GM21390 (cell line): ENCODE results near the gene WDR27.

Experiments
- ATAC-seq: cut with Tn5 transposase; IDR thresholded peaks from one replicate; pipeline ENCODE4 v1.9.1; 2021; ENCODE audit not compliant: unreplicated experiment

Gene WDR27

DNA sequence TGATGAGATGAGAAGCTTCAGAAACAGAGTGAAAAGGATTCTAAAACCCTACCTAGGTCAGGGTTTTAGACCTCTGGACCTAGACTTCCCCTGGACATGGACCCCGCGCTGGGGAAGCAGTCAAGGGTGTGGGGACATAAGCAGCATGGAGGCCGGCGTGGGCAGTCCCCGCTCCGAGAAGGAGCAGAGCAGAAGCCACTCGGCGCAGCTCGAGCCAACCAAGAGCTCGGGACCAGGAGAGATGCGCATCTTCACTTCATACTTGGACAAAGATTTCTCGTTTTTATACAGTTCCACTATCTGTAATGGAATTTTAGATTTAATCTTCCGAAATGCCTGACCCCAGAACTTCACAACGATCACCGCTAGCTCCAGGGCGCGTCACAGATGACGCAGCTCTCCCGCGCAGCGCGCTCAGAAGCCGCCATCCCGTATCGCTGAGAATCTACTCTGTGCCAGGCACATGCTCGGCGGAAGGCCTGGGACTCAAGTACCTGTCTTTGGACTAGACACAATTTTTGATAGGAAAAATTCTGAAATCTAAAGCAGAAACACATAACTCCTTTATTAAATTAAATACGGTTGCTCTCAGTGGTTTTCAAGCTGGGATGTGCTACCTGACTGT lies 60.3 kb downstream of the WDR27 start:
- no peak for ATAC-seq

- ATAC-seq, result no peak
Observed at GRCh38 chr6:169640983-169641382, 60.8 kb downstream of the WDR27 start.

- no peak for ATAC-seq
Observed at GRCh38 chr6:169640351-169640852, 61.4 kb downstream of the WDR27 start.

DNA sequence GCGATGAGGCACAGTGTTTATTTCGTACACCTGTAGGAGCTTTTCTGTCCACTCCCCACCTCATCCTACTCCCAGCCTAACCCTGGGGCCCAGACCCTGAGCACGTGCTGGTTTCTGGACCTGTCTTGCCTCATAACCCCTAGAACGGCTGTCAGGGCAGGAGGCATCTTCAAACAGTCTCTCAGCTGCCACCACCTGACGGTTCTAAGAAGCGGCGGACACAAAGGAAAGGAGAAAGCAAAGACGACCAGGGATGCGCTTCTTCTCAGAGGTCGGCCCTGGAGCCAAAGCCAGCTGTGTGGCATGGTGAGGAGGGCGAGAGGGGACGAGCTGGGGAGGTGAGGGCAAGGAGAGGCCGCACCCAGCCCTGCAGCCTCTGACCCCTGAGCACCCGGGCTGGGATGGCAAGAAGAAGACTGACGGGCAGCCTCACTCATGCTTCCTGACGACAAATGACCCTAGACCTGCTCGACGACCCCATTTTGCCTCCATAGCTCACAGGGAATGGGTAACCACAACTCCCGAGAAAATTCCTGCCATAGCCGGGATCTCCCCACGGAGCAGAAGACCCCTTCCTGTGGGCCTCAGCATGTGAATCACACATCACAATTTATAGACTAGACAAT lies 62.1 kb downstream of the WDR27 start:
- no peak for ATAC-seq

DNA sequence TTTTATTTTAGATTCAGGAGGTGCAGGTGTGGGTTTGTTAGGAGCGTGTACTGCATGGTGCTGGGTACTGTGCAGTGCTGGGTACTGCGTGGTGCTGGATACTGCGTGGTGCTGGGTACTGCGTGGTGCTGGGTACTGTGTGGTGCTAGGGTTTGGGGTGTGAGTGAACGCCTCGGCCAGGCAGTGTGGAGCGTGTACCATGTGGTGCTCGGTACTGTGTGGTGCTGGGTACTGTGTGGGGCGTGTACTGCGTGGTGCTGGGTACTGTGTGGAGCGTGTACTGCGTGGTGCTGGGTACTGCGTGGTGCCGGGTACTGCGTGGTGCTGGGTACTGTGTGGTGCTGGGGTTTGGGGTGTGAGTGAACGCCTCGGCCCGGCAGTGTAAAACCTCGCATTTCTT lies 62.9 kb downstream of the WDR27 start:
- ATAC-seq, result no peak

DNA sequence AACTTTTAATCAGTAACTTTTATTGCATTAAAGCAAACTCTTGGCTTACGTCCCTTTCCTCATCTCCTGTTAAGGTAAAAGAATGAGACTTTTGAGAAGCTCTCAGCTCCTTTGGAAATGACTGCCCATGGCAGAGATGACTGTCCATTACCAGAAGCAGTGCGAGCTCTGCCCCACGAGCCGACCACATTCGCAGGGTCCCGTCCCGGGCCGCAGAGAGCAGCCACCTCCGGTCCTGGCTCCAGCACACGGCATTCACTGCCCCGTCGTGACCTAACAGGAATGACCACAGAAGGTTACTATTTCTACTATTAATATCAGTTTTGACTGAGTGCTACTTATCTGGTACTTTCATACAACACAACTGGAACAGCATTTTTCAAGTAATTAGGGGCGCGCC lies 63.4 kb downstream of the WDR27 start:
- ATAC-seq, result no peak

GRCh38 chr6:169635345-169635744 lies 66.5 kb downstream of the WDR27 start:
- no peak for ATAC-seq

GRCh38 chr6:169632841-169633240 lies 69.0 kb downstream of the WDR27 start:
- ATAC-seq, result no peak

DNA sequence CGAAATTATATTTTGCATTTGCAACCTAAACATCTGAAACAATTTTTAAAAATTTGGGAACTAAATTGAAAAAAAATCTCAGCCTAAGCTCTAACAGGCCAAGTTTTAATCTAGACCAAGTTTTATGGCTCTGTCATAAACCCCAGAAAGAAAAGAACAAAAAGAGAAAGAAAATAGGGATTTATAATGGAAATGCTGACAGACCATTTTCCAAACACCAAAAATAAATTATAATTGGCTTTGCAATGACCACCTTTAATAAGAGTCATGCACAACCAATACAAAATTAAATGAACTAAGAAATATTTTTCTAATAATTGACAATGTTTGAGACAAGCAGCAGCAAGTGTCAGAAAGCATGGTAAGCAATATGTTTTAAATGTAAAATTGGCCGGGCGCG lies 72.6 kb downstream of the WDR27 start:
- ATAC-seq, result no peak

GRCh38 chr6:169627736-169628607 lies 73.9 kb downstream of the WDR27 start:
- ATAC-seq, result no peak

DNA sequence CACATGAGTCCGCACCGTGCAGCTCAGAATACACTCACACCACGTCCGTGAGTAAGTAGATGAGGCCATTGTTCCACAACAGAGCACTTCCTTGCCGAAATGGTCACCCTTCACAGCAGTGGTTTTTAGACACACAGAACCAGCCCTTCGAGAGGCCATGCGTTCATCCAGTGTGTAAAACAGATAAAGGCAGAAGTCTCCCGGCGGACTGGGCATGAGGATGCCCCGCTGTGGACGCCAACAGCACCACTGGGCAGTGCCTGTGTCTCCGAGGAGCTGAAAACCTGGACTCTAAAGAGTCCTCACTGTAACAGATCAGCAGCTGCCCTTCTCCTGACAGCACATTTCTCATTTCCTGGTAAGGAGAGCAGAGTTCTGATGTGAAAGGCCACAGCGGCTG lies 75.2 kb downstream of the WDR27 start:
- no peak for ATAC-seq

- no peak for ATAC-seq
Observed at GRCh38 chr6:169626169-169626568, 75.7 kb downstream of the WDR27 start.

DNA sequence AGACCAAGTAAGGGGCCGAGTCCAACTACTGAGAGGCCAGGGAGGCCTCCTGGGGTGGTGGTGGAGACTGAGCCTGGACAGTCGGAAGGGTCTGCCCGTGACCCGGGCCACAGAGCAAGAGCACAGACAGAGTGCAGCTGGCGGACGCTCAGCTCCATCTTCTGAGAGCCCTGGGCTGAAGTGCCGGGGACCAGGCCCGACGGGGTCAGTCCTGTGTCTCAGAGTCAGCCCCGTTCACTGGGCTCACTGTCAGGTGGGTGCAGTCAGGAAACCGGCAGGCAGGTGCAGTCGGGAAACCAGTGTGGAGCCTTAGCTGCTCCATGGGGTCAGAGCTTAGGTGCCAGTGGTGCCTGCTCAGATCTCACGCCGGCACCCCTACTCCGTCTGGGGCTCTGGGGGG lies 76.5 kb downstream of the WDR27 start:
- no peak for ATAC-seq

GRCh38 chr6:169624785-169625184 lies 77.0 kb downstream of the WDR27 start:
- ATAC-seq, result no peak

- ATAC-seq, result no peak
Observed at GRCh38 chr6:169623975-169624374, 77.9 kb downstream of the WDR27 start.

GRCh38 chr6:169623343-169623742 lies 78.5 kb downstream of the WDR27 start:
- ATAC-seq, result no peak

- no peak for ATAC-seq
Observed at GRCh38 chr6:169622618-169623017, 79.2 kb downstream of the WDR27 start.

DNA sequence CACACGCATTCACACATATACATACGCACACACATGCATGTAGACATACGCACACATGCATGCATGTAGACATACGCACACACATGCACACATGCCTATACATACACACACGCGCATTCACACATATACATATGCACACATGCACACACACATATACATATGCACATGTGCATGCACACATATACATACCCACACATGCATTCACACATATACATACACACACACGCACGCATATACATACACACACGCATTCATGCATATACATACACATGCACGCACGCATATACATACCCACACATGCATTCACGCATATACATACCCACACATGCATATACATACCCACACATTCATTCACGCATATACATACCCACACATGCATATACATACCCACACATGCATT lies 80.5 kb downstream of the WDR27 start:
- no peak for ATAC-seq

GRCh38 chr6:169620171-169621130 lies 81.4 kb downstream of the WDR27 start:
- ATAC-seq, result no peak

DNA sequence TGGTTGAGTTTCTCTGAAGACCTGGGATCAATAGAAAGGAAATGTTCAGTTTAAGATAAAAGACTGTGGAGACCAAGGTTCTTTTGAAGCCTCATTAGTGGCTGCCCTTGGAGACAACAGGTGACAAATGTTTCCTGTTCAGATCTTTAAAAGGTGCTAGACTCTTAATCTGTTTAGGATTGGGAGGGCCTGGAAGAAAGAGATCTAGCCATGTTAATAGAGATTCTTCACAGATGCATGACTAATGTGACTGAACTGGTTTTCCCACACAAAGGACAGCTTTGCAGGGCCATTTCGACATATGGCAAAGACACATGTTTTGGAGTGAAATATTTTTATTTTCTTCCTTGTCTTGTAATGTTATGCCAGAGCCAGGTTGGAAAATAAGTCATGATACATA lies 82.2 kb downstream of the WDR27 start:
- ATAC-seq, result no peak
